NAMALWA (cell line): ENCODE measurements around the gene AKNA.

Experiments used
- DNase-seq: peaks from one replicate; pipeline ENCODE4 v3.0.0-alpha.2; 2015; ENCODE audit warnings: low spot score

AKNA gene

GRCh38 chr9:114374936-114375335 is 12.8 kb downstream of the AKNA start:
- no peak for DNase-seq

- peak; percentile 42 for DNase-seq
Observed at GRCh38 chr9:114373960-114374730, 13.6 kb downstream of the AKNA start.

GRCh38 chr9:114372921-114373448 is 14.8 kb downstream of the AKNA start:
- peak; percentile 99 for DNase-seq

- DNase-seq, result peak; percentile 80
Observed at GRCh38 chr9:114371973-114372917, 15.5 kb downstream of the AKNA start.

GRCh38 chr9:114371343-114371944 is 16.3 kb downstream of the AKNA start:
- DNase-seq, result peak; percentile 37

- DNase-seq, result peak; percentile 36
Observed at GRCh38 chr9:114370968-114371320, 16.8 kb downstream of the AKNA start.

- peak; percentile 68 for DNase-seq
Observed at GRCh38 chr9:114370251-114370967, 17.4 kb downstream of the AKNA start.

GRCh38 chr9:114369216-114370130 is 18.3 kb downstream of the AKNA start:
- no peak for DNase-seq

- DNase-seq, result peak; percentile 56
Observed at GRCh38 chr9:114367772-114368569, 19.8 kb downstream of the AKNA start.

- DNase-seq, result no peak
Observed at GRCh38 chr9:114367366-114367765, 20.4 kb downstream of the AKNA start.

GRCh38 chr9:114366334-114367128 is 21.3 kb downstream of the AKNA start:
- DNase-seq, result peak; percentile 82

GRCh38 chr9:114365194-114365593 is 22.6 kb downstream of the AKNA start:
- DNase-seq, result no peak

- peak; percentile 49 for DNase-seq
Observed at GRCh38 chr9:114364134-114365041, 23.4 kb downstream of the AKNA start.

- DNase-seq, result no peak
Observed at GRCh38 chr9:114363424-114363823, 24.4 kb downstream of the AKNA start.

- DNase-seq, result no peak
Observed at GRCh38 chr9:114362394-114362793, 25.4 kb downstream of the AKNA start.

GRCh38 chr9:114361542-114361941 is 26.2 kb downstream of the AKNA start:
- no peak for DNase-seq

- no peak for DNase-seq
Observed at GRCh38 chr9:114359801-114360200, 28.0 kb downstream of the AKNA start.

GRCh38 chr9:114357911-114358328 is 29.9 kb downstream of the AKNA start:
- no peak for DNase-seq
